ENCODE measurements around the gene ACAP1.
"Not testable (repeated sequence)": the region's sequence is repeated elsewhere in the genome, so short reads cannot be mapped to it uniquely, and the experiment has no call there.

The ACAP1 gene

DNA sequence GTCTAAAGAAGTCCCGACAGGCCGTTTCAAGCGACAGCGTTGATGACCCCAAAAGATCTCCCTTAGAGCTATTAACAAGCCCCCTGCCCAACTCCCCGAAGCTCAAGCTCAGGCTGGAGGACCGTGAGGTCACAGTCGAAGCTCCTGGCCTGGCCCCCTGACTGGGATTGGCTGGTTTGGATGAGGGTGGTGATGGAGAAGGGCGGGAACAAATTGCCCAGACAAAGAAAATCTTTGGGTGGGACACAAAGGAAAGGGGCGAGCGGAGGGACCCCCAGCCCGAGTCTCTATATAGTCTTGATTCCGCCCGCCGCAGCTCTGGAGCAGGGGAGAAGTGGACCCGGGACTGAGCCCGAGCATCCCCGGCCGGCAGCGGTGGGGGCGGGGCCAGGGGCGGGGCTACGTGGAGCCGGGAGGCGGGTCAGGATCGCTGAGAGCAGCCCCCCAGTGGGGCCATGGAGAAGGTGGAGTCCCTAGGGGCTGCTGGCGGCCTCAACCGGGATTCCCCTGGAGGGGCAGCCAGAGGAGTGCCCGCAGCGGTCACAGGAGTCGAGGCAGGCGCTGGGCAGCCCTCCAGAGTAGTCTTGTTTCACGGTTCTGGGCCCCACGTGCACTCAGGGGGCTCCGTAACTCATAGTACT is 6.2 kb upstream of the ACAP1 start:
- Histone ChIP-seq H3K79me2 (ENCODE audit: control insufficient read depth, low read length) (peaks cover 26% of the 10 kb centered on the region), H3K27ac (ENCODE audit: low read depth, low read length) (peak overlapping the region; percentile 94), H3K27me3 (ENCODE audit: control insufficient read depth, low read length) (no peaks in the 10 kb centered on the region), H3K4me2 (ENCODE audit: low read length) (peak overlapping the region; percentile 90), H3F3A (ENCODE audit: control insufficient read depth, insufficient read depth) (peaks cover 11% of the 10 kb centered on the region), H3K4me3 (ENCODE audit: low read length) (peak overlapping the region; percentile 100), H3K9me2 (replicated peaks; ENCODE audit: control insufficient read depth, low read length) (no peaks in the 10 kb centered on the region), H3K9me3 (ENCODE audit: control insufficient read depth, insufficient read depth, low read length) (no peaks in the 10 kb centered on the region), H3K4me1 (ENCODE audit: control insufficient read depth, low read length) (peaks cover 60% of the 10 kb centered on the region), H4K20me1 (ENCODE audit: control insufficient read depth, insufficient read depth, low read depth, low read length) (no peaks in the 10 kb centered on the region), H3K36me3 (ENCODE audit: control insufficient read depth, low read length) (peaks cover 22% of the 10 kb centered on the region)
- TF ChIP-seq, protein P1, sequence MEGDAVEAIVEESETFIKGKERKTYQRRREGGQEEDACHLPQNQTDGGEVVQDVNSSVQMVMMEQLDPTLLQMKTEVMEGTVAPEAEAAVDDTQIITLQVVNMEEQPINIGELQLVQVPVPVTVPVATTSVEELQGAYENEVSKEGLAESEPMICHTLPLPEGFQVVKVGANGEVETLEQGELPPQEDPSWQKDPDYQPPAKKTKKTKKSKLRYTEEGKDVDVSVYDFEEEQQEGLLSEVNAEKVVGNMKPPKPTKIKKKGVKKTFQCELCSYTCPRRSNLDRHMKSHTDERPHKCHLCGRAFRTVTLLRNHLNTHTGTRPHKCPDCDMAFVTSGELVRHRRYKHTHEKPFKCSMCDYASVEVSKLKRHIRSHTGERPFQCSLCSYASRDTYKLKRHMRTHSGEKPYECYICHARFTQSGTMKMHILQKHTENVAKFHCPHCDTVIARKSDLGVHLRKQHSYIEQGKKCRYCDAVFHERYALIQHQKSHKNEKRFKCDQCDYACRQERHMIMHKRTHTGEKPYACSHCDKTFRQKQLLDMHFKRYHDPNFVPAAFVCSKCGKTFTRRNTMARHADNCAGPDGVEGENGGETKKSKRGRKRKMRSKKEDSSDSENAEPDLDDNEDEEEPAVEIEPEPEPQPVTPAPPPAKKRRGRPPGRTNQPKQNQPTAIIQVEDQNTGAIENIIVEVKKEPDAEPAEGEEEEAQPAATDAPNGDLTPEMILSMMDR (IDR thresholded peaks at IDR 0.05; ENCODE audit: low read depth, low read length, poor library complexity, severe bottlenecking), result no peak
- TF ChIP-seq EZH2phosphoT487 (IDR thresholded peaks at IDR 0.05; ENCODE audit: borderline replicate concordance, low read length), result no peak

DNA sequence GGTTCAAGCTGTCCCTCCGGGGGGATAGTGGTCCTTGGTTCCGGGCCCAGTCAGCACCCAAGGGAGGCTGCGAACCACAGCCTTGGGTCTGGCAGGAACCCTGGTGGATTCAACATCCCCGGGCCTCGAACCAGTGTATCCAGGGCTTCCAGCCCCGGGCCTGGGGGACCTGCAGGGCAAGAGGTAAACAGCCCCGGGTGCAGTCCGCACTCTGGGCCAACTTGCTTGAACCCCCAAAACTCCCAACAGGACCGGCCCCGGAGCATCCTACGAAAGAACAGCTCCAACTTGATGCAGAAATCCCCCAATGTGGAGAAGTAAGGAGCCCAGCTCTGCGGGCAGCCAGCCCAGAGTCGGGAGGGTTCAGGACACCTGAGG is 5.7 kb upstream of the ACAP1 start:
- peaks cover 16% of the 10 kb centered on the region for H3K36me3 ChIP-seq (ENCODE audit: control insufficient read depth, low read length)
- peaks cover 32% of the 10 kb centered on the region for H3K79me2 ChIP-seq (ENCODE audit: control insufficient read depth, low read length)
- H3K9me3 ChIP-seq (ENCODE audit: control insufficient read depth, insufficient read depth, low read length), result no peaks in the 10 kb centered on the region
- peak overlapping the region; percentile 94 for H3K27ac ChIP-seq (ENCODE audit: low read depth, low read length)
- peak overlapping the region; percentile 90 for H3K4me2 ChIP-seq (ENCODE audit: low read length)
- H3K27me3 ChIP-seq (ENCODE audit: control insufficient read depth, low read length), result no peaks in the 10 kb centered on the region
- peaks cover 65% of the 10 kb centered on the region for H3K4me1 ChIP-seq (ENCODE audit: control insufficient read depth, low read length)
- TF ChIP-seq, protein P1 (IDR thresholded peaks at IDR 0.05; ENCODE audit: low read depth, low read length, poor library complexity, severe bottlenecking), result no peak
- no peak for TF ChIP-seq EZH2phosphoT487 (IDR thresholded peaks at IDR 0.05; ENCODE audit: borderline replicate concordance, low read length)
- no peaks in the 10 kb centered on the region for H4K20me1 ChIP-seq (ENCODE audit: control insufficient read depth, insufficient read depth, low read depth, low read length)
- H3K9me2 ChIP-seq (replicated peaks; ENCODE audit: control insufficient read depth, low read length), result no peaks in the 10 kb centered on the region
- peak overlapping the region; percentile 100 for H3K4me3 ChIP-seq (ENCODE audit: low read length)
- peaks cover 11% of the 10 kb centered on the region for H3F3A ChIP-seq (ENCODE audit: control insufficient read depth, insufficient read depth)

DNA sequence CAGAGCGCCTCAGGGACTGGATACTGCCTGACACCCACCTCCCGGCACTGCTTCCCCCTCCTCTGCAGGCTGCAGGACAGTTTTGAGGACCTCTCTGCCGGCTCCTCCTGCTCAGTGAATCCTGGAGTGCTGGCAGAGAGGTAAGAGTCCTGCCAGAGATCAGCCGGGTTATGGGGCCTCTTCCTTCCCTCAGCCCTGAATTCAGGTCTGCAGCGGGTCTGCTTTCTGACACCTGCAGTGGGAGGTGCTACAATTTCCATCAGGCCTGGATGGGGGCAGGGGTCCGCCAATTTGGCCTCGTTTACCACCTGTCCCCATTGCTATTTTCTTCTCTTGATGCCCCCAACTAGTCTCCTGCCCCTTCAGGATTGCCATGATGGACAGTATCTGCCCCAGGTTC is 4.2 kb upstream of the ACAP1 start:
- no peaks in the 10 kb centered on the region for H3K27me3 ChIP-seq (ENCODE audit: control insufficient read depth, low read length)
- H4K20me1 ChIP-seq (ENCODE audit: control insufficient read depth, insufficient read depth, low read depth, low read length), result no peaks in the 10 kb centered on the region
- peak overlapping the region; percentile 72 for H3K4me2 ChIP-seq (ENCODE audit: low read length)
- H3K27ac ChIP-seq (ENCODE audit: low read depth, low read length), result peak overlapping the region; percentile 68
- H3F3A ChIP-seq (ENCODE audit: control insufficient read depth, insufficient read depth), result peaks cover 11% of the 10 kb centered on the region
- peaks cover 39% of the 10 kb centered on the region for H3K79me2 ChIP-seq (ENCODE audit: control insufficient read depth, low read length)
- TF ChIP-seq, protein P1 (IDR thresholded peaks at IDR 0.05; ENCODE audit: low read depth, low read length, poor library complexity, severe bottlenecking), result no peak
- TF ChIP-seq EZH2phosphoT487 (IDR thresholded peaks at IDR 0.05; ENCODE audit: borderline replicate concordance, low read length), result no peak
- peaks cover 10% of the 10 kb centered on the region for H3K36me3 ChIP-seq (ENCODE audit: control insufficient read depth, low read length)
- H3K9me3 ChIP-seq (ENCODE audit: control insufficient read depth, insufficient read depth, low read length), result no peaks in the 10 kb centered on the region
- H3K4me1 ChIP-seq (ENCODE audit: control insufficient read depth, low read length), result peaks cover 75% of the 10 kb centered on the region
- no peaks in the 10 kb centered on the region for H3K9me2 ChIP-seq (replicated peaks; ENCODE audit: control insufficient read depth, low read length)
- H3K4me3 ChIP-seq (ENCODE audit: low read length), result peak overlapping the region; percentile 63

DNA sequence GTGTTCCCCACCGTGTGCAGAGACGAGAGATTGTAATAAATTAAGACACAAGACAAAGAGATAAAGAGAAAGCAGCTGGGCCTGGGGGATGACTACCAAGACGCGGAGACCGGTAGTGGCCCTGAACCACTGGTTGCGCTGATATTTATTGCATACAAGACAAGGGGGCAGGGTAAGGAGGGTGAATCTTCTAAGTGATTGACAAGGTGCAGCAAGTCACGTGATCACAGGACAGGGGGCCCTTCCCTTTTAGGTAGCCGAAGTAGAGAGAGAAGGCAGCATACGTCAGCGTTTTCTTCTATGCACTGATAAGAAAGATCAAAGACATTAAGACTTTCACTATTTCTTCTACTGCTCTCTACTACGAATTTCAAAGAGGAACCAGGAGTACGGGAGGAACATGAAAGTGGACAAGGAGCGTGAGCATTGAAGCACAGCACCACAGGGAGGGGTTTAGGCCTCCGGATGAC is 3.7 kb upstream of the ACAP1 start:
- H3K4me3 ChIP-seq (ENCODE audit: low read length), result peak overlapping the region; percentile 63
- not testable (repeated sequence) for H3K27me3 ChIP-seq (ENCODE audit: control insufficient read depth, low read length); H3K9me3 ChIP-seq (ENCODE audit: control insufficient read depth, insufficient read depth, low read length); H4K20me1 ChIP-seq (ENCODE audit: control insufficient read depth, insufficient read depth, low read depth, low read length); H3K9me2 ChIP-seq (replicated peaks; ENCODE audit: control insufficient read depth, low read length)
- H3K79me2 ChIP-seq (ENCODE audit: control insufficient read depth, low read length), result peaks cover 39% of the 10 kb centered on the region
- H3K4me2 ChIP-seq (ENCODE audit: low read length), result peak overlapping the region; percentile 72
- H3K4me1 ChIP-seq (ENCODE audit: control insufficient read depth, low read length), result peaks cover 75% of the 10 kb centered on the region
- peaks cover 15% of the 10 kb centered on the region for H3K36me3 ChIP-seq (ENCODE audit: control insufficient read depth, low read length)
- peak overlapping the region; percentile 68 for H3K27ac ChIP-seq (ENCODE audit: low read depth, low read length)
- H3F3A ChIP-seq (ENCODE audit: control insufficient read depth, insufficient read depth), result peaks cover 14% of the 10 kb centered on the region

Measured in DOHH2 (cell line).